HG02840 (cell line): ENCODE data around the gene CASQ1.

Experiments used
- ATAC-seq: cut with Tn5 transposase; IDR thresholded peaks from one replicate; pipeline ENCODE4 v1.9.1; 2021; ENCODE audit warnings: mild to moderate bottlenecking, moderate library complexity, moderate number of reproducible peaks; ENCODE audit not compliant: unreplicated experiment, low FRiP score

CASQ1 gene

DNA sequence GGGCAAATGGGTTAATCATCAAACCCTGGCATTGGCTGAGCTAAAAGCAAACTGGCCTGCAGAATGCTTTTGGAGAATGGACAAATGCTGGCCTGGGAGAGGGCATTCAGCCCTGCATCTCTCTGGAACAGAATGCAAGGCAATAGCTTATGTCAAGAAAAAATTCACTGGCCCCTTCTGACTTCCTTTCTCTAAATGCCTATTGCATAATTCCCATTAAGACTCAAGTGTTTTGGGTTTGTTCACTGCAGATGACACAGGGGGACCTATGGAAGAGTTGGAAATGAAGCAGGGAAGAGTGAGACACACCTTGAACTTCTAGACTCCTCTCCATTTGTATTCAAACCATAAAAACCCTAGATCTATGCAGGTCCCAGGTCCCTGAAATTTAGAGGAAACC lies 30.7 kb downstream of the CASQ1 start:
- ATAC-seq, result no peak

DNA sequence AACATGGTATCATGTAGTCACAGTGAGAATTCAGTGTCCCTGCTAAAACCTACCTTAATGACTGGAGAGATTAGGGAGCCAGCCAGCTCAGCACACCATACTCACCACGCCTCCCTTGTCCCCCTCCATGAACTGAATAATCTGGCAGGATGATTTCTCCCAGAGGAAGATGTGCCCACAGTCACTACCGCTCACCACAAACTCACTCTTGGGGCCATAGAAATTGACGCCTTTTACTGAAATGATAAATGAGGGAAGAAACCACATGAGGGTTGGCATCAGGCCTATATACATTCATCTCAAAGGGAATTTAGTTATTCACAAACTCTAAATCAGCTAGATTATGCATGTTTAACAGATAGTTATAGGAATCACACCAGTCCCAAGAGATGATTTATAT lies 32.2 kb downstream of the CASQ1 start:
- ATAC-seq, result no peak

GRCh38 chr1:160224606-160225005 lies 34.2 kb downstream of the CASQ1 start:
- ATAC-seq, result no peak

GRCh38 chr1:160225345-160225744 lies 35.0 kb downstream of the CASQ1 start:
- ATAC-seq, result no peak

DNA sequence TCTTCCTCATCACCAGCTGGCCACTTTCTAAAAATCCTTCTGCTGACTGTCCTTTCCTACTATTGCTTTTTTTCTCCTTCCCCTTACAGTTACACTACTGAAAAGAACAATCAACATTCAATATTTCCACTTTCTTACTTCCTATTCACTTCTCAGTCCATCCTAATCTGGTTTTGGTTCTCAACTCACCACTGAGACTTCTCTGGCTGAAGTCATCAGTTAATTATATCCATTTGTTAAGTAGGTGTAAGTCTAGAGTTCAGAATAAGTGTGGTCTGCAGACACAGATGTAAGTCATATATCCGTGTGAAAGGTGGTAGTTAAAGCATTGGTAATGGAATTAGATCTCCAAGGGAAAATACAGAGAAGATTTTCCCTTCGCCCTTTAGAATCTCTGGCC lies 36.2 kb downstream of the CASQ1 start:
- ATAC-seq, result no peak

GRCh38 chr1:160227034-160227433 lies 36.7 kb downstream of the CASQ1 start:
- no peak for ATAC-seq

DNA sequence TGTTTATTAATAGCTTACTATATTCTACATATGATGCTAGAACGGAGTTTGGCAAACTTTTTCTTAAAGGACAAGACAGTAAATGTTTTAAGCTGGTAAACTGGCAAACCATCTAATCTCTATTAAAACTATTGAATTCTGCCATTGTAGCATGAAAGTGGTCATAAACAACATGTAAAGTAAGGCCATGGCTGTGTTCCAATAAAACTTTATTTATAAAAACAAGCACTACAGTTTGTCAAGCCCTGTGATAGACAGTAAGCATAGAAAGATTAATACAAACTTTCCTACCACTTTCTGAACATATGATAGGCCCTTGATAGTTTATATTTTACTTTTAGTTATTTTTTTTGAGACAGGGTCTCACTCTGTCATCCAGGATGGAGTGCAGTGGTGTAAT lies 37.2 kb downstream of the CASQ1 start:
- ATAC-seq, result no peak

DNA sequence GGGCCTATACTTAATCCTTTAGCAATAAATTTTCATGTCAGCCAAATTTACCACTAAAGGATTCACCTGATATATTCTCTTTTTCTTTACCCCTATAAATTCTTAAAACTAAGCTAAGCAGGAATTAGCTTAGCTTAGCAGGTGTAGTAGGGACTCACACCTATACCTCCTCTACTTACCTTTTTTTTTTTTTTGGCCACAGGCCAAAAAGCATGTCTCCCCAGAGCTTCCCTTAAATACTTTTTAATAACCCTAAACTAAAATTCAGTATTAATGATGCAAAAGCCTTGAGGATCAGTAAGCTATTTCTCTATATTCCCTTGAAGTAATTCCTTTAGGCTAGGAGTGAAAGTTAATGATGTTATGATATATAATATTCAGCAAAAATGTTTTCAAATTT lies 38.1 kb downstream of the CASQ1 start:
- ATAC-seq, result no peak

DNA sequence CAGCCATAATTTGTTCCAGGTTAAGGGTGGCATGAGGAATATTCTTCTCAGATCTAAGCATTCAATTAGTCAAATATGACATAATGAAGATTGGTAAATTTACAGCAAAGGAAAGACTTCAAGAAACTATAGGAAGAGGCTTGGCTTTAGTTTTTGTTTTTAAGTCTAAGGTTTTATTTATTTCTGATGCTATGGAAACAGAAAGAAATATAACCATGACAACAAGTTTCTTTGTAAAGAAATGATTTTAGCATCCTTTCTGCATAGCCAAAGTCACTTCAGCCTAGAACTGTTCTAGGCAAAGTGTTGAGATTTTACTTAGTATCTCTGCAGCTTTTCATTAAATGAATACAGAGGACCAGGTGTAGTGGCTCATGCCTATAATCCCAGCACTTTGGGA lies 42.5 kb downstream of the CASQ1 start:
- no peak for ATAC-seq

DNA sequence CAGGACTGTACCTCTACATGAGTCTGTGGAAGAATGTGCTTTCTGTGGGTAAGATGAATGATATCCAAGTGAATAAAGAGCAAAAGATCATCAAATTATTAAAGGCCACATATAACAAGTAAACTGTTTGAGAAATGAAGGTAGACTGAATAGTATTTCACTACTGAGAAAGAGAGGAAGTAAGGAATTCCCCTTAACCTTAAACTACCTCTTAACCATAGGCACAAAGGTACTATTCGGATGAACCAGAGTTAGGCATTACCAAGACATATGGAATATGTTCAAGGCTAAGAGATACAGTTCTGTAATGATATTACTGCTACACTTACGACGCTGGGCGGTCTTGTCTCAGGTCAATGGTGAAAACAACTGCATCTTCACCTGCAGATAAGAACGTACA lies 46.4 kb downstream of the CASQ1 start:
- no peak for ATAC-seq

DNA sequence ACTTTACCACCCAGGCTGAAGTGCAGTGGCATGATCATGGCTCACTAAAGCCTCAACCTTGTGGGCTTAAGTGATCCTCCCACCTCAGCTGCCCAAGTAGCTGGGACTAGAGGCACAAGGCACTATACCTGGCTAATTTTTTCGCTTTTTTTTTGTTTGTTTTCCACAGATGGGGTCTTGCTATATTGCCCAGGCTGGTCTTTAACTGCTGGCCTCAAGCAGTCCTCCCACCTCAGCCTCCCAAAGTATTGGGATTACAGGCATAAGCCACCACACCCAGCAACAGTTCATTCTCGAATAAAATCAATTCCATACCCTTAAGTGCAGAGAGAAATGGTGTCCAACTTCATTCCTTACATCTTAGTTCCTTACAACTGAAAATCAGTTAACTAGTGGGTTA lies 47.2 kb downstream of the CASQ1 start:
- no peak for ATAC-seq

- ATAC-seq, result no peak
Measured at GRCh38 chr1:160238408-160238807, 48.0 kb downstream of the CASQ1 start.

DNA sequence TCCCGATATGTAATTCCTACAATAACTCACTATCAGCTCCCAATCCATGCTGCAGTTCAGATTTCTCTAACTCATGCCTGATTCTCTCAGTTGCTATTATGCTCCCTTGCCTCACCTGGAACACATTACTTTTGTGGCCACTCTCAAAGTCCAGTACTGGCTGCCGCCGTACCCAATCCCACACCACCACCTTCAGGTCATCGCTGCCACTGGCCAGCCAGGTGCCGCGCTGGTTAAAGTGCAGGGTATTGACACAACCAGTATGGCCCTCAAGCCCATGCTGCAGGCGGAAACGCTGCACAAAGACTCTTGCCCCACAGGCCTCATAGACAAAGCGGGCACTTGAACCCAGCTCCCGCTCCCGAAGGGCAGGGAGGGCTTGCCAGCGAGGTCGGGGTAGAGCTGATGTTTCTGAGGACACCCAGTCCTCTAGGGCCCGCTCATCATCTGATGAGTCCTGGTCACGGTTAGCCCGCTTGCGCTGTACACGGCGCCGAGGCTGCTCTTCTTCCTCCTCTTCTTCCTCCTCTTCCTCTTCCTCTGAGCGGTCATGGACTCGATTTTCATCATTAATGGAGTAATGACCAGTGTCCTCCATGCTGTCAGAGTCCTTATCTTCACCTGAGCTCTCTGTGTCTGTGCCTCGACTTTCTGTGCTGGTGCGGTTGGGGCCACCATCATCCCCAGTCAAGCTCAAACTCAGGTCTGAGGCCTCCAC lies 49.4 kb downstream of the CASQ1 start:
- no peak for ATAC-seq

DNA sequence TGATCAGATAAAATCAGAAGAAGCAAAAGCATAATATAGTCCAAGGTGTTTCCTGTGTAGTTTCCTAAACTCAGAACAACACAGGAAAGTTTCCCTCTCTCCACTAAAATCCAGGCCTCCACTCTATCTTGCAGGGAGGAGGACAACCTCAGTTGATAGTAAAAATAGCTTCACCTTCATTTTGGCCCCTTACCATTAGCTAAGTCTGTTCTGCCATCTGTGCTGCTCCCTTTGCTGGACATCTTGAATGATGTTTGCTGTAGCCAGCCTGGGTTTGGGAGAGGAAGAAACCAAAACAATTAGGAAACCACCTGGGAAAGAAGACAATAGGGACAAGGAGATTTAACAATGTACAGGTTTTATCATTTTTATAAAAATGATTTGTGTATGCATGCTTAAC lies 53.4 kb downstream of the CASQ1 start:
- ATAC-seq, result no peak

DNA sequence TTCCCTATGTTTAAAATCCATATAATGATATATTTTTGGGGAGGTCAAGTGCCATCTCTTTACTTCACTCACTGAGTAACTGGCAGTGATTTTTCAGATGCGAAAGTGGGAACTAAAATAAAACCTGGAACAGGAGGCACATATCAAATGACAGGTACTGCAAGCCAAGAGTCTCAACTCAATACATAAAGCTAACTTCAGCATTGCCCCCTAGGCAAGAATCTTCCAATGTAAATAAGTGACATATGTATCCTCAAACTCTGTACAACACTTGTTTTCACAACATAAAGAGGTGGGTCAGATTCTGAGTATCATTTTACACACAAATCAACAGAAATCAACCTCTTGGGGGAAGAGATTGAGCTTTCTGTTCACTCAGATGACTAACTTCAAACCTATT lies 53.8 kb downstream of the CASQ1 start:
- ATAC-seq, result no peak

GRCh38 chr1:160245434-160245833 lies 55.1 kb downstream of the CASQ1 start:
- no peak for ATAC-seq

DNA sequence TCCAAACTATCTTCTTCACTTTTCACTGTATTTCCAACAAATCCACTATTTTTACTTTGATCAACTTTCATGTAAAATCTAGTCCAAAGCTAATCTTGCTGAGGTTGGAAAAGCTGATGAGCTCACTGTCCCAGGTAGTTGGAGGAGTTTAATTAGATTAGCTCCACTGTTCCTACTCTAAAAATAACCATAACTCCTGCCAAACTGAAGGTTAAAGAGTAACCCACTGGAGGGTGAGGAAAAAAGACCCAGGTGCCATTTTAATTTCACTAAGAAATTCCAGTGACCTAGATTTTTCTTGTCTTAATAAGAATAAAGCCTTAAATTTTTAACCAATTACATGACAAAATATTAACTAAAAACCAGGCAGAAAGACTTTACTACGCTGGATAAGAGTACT lies 56.7 kb downstream of the CASQ1 start:
- ATAC-seq, result no peak

DNA sequence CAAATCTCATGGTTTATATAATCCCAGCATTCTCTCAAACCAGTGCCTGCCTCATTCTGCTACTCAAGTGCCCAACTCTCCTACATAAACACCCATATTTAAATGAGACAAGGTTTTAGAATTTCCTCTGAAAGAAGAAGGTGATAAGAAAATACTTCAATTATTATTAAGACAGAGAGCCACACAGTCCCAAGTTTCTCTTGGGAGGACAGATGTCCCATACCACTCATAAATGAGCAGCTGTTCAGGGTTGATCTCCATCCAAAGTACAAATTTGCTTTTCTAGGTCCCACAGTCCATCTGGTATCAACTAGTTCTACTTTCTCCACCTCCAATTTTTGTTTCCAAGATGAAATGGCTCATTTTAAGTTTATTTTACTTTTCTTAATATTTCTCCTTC lies 60.6 kb downstream of the CASQ1 start:
- no peak for ATAC-seq
